HepG2 (cell line): ENCODE results near the gene GMEB2. TPM values are rescaled to one million over a fixed set of nuclear protein-coding genes. Genes with fewer than 3 reads are reported as not detected.
A peak's percentile ranks its signal among the peaks of the same experiment; 100 is the strongest.

ENCODE experiments used
- GATAD2A ChIP-seq: IDR thresholded peaks from 2 replicates; pipeline ENCODE4 v1.6.1; 2016
- KAT2B ChIP-seq: fragments of 150-350 bp; IDR thresholded peaks from 2 replicates; pipeline ENCODE4 v1.6.1; 2014; ENCODE audit warnings: low read depth, low read length, borderline replicate concordance
- KLF15 ChIP-seq: sonication (generic); formaldehyde crosslinking; IDR thresholded peaks from 2 replicates; pipeline ENCODE4 v1.8.1; 2023; ENCODE audit warnings: borderline replicate concordance, mild to moderate bottlenecking, inconsistent platforms, missing genetic modification reagents, mixed read lengths
- KMT2B ChIP-seq: IDR thresholded peaks from 2 replicates; pipeline ENCODE4 v1.6.1; 2016; ENCODE audit warnings: missing genetic modification reagents, missing compliant biosample characterization
- NFRKB ChIP-seq: fragments of 450-650 bp; IDR thresholded peaks from 2 replicates; pipeline ENCODE4 v1.6.1; 2017
- PHB2 ChIP-seq: fragments of 450-650 bp; IDR thresholded peaks from 2 replicates; pipeline ENCODE4 v1.6.1; 2018; ENCODE audit not compliant: partially characterized antibody
- RBM39 ChIP-seq: fragments of 200-400 bp; formaldehyde crosslinking; IDR thresholded peaks from one replicate; pipeline ENCODE4 v1.6.1; 2018; ENCODE audit warnings: antibody characterized with exemption, mild to moderate bottlenecking, low read depth, low read length; ENCODE audit not compliant: poor library complexity, severe bottlenecking
- SAP130 ChIP-seq: IDR thresholded peaks from 2 replicates; pipeline ENCODE4 v1.6.1; 2016; ENCODE audit warnings: low read depth
- SP1 ChIP-seq, 2 experiments: fragments of 450-650 bp in 1 of 2; sonication (generic) in 1 of 2; formaldehyde crosslinking in 1 of 2; IDR thresholded peaks; 2 replicates each; pipeline versions ENCODE4 v1.4.0 to v1.6.1; 2016 to 2020; ENCODE audit warnings: missing genetic modification reagents in 1 of 2
- TAF15 ChIP-seq: fragments of 200-400 bp; formaldehyde crosslinking; IDR thresholded peaks from one replicate; pipeline ENCODE4 v1.6.1; 2018; ENCODE audit warnings: mild to moderate bottlenecking, low read depth, low read length; ENCODE audit not compliant: poor library complexity, severe bottlenecking
- ZBTB21 ChIP-seq: sonication (generic); formaldehyde crosslinking; IDR thresholded peaks from 2 replicates; pipeline ENCODE4 v1.4.0; 2020; ENCODE audit warnings: missing genetic modification reagents
- ZEB1 ChIP-seq: IDR thresholded peaks from 2 replicates; pipeline ENCODE4 v1.6.1; 2012; ENCODE audit warnings: mild to moderate bottlenecking, low read depth, inconsistent platforms; ENCODE audit not compliant: insufficient replicate concordance
- ZNF224 ChIP-seq: sonication (generic); formaldehyde crosslinking; IDR thresholded peaks from 2 replicates; pipeline ENCODE4 v1.5.0; 2020; ENCODE audit warnings: mild to moderate bottlenecking, missing genetic modification reagents
- ZNF24 ChIP-seq: fragments of 450-650 bp; IDR thresholded peaks from 2 replicates; pipeline ENCODE4 v1.6.1; 2017; ENCODE audit warnings: antibody characterized with exemption, mild to moderate bottlenecking
- ZNF30 ChIP-seq: sonication (generic); formaldehyde crosslinking; IDR thresholded peaks from 2 replicates; pipeline ENCODE4 v1.5.0; 2020; ENCODE audit warnings: mild to moderate bottlenecking, missing genetic modification reagents
- ZNF329 ChIP-seq: sonication (generic); formaldehyde crosslinking; IDR thresholded peaks from 2 replicates; pipeline ENCODE4 v1.9.0; 2021; ENCODE audit warnings: low read depth, mild to moderate bottlenecking, missing genetic modification reagents
- ZNF335 ChIP-seq: sonication (generic); formaldehyde crosslinking; IDR thresholded peaks from 2 replicates; pipeline ENCODE4 v1.4.0; 2020; ENCODE audit warnings: missing genetic modification reagents
- ZNF367 ChIP-seq: sonication (generic); formaldehyde crosslinking; IDR thresholded peaks from 2 replicates; pipeline ENCODE4 v1.4.0; 2020; ENCODE audit warnings: missing genetic modification reagents, borderline replicate concordance
- ZNF563 ChIP-seq: sonication (generic); formaldehyde crosslinking; IDR thresholded peaks from 2 replicates; pipeline ENCODE4 v1.8.0; 2022; ENCODE audit warnings: mild to moderate bottlenecking, moderate library complexity, missing genetic modification reagents
- ZNF598 ChIP-seq: sonication (generic); formaldehyde crosslinking; IDR thresholded peaks from 2 replicates; pipeline ENCODE4 v1.5.1; 2020; ENCODE audit warnings: mild to moderate bottlenecking, missing genetic modification reagents, borderline replicate concordance
- ZNF709 ChIP-seq: sonication (generic); formaldehyde crosslinking; IDR thresholded peaks from 2 replicates; pipeline ENCODE4 v1.5.0; 2020; ENCODE audit warnings: mild to moderate bottlenecking, missing genetic modification reagents
- ZNF713 ChIP-seq: sonication (generic); formaldehyde crosslinking; IDR thresholded peaks from 2 replicates; pipeline ENCODE4 v1.4.0; 2020; ENCODE audit warnings: mild to moderate bottlenecking, missing genetic modification reagents
- ZNF776 ChIP-seq: sonication (generic); formaldehyde crosslinking; IDR thresholded peaks from 2 replicates; pipeline ENCODE4 v1.4.0; 2020; ENCODE audit warnings: mild to moderate bottlenecking, missing genetic modification reagents
- ZSCAN30 ChIP-seq: sonication (generic); formaldehyde crosslinking; IDR thresholded peaks from 2 replicates; pipeline ENCODE4 v1.5.0; 2020; ENCODE audit warnings: mild to moderate bottlenecking, missing genetic modification reagents
- ZSCAN9 ChIP-seq: IDR thresholded peaks from 2 replicates; pipeline ENCODE4 v1.6.1; 2016; ENCODE audit warnings: borderline replicate concordance
- polyA plus RNA-seq, 8 experiments: library from polyadenylated mRNA; depleted of rRNA in 3 of 8; stranded (reverse) in 7 of 8; unstranded in 1 of 8; fragments of >200 nt; fragmentation: Illumina TruSeq in 4 of 8; extraction: Trizol in 4 of 8; gene quantifications; 2 replicates each; pipeline versions ENCODE4 v1.2.1 to v1.2.3, GENCODE V29; 2011 to 2016; ENCODE audit warnings: low read depth in 4 of 8, missing spikeins in 1 of 8, mixed read lengths in 1 of 8; ENCODE audit not compliant: insufficient read depth in 1 of 8
- total RNA-seq, 5 experiments: library from RNA; depleted of rRNA; stranded (reverse); fragments of >200 nt; fragmentation: Illumina TruSeq; extraction: Trizol; gene quantifications; 2 replicates each; pipeline ENCODE4 v1.2.3, GENCODE V29; 2016; ENCODE audit warnings: low read depth in 1 of 5
- TF ChIP-seq, protein P1 (sequence below): sonication (generic); formaldehyde crosslinking; IDR thresholded peaks from 2 replicates; pipeline ENCODE4 v1.5.1; 2020; ENCODE audit warnings: missing genetic modification reagents, mild to moderate bottlenecking, borderline replicate concordance
- TF ChIP-seq, protein P2 (sequence below): sonication (generic); formaldehyde crosslinking; IDR thresholded peaks from 2 replicates; pipeline ENCODE4 v1.4.0; 2020; ENCODE audit warnings: missing genetic modification reagents, low read depth, mild to moderate bottlenecking, borderline replicate concordance
- TF ChIP-seq, protein P3 (sequence below): sonication (generic); formaldehyde crosslinking; IDR thresholded peaks from 2 replicates; pipeline ENCODE4 v1.4.0; 2020; ENCODE audit warnings: mild to moderate bottlenecking, missing genetic modification reagents
- TF ChIP-seq, protein P4 (sequence below): sonication (generic); formaldehyde crosslinking; IDR thresholded peaks from 2 replicates; pipeline ENCODE4 v1.8.0; 2022; ENCODE audit warnings: missing genetic modification reagents, mild to moderate bottlenecking, borderline replicate concordance

Gene GMEB2
- total and polyA plus RNA-seq, 2 of the 13 experiments (the other 11 are each of a cell fraction or from before 2014, with no cell fraction given) = 10.6 to 12.4 TPM

DNA sequence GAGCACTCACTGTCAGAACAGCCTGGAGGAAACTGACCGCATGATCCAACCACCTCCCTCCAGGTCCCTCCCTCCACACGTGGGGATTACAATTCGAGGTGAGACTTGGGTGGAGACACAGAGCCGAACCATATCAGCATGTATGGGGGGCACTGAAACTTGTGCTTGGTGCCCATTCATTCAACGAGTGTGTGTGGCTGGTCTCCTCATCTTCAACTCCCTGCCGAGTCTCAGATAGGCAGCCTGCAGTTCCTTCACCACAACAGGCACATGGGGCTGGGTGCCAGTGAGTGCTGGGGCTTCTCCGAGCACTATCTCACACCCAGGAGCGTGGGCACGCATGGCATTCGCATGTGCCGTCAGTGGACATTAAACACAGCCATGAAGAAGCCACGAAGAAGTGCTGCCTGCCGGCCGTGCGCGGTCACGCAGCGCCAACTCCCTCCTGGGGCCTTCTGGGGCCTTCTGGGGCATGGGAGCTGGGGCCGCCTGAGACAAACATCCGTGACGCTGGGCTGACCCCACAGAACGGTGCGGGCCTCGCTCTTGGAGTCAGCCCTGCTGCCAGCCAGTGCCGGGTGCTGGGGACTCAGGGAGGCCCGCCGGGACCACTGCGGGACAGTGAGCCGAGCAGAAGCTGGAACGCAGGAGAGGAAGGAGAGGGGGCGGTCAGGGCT, 30.5 kb upstream of the GMEB2 start (continued):
- TF ChIP-seq, protein P1, sequence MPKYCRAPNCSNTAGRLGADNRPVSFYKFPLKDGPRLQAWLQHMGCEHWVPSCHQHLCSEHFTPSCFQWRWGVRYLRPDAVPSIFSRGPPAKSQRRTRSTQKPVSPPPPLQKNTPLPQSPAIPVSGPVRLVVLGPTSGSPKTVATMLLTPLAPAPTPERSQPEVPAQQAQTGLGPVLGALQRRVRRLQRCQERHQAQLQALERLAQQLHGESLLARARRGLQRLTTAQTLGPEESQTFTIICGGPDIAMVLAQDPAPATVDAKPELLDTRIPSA (CRISPR knock-in tag) = no peak
- TF ChIP-seq TAF15 (no peak), ZNF713 (CRISPR knock-in tag) (peak; percentile 94; the same call in 1 of the 2 replicates), SP1 (IDR thresholded peaks at IDR 0.05) (no peak), SP1 (CRISPR knock-in tag; IDR thresholded peaks at IDR 0.05) (0 out of 2 replicates have a peak, but pooled peaks have one; percentile 21), ZNF598 (no peak), KLF15 (CRISPR knock-in tag) (no peak; the same call in 1 of the 2 replicates), ZEB1 (no peak), KMT2B (CRISPR knock-in tag) (no peak), NFRKB (no peak), ZNF367 (CRISPR knock-in tag) (no peak), ZNF329 (CRISPR knock-in tag) (no peak; the same call in 1 of the 2 replicates), ZNF224 (no peak), RBM39 (no peak), ZNF30 (CRISPR knock-in tag) (no peak), ZNF335 (CRISPR knock-in tag) (no peak), ZSCAN30 (no peak), SAP130 (CRISPR knock-in tag) (no peak), GATAD2A (no peak), ZBTB21 (CRISPR knock-in tag) (no peak), ZNF563 (CRISPR knock-in tag) (peak; percentile 31; the same call in 1 of the 2 replicates), ZNF776 (CRISPR knock-in tag) (no peak), ZNF24 (no peak), ZNF709 (CRISPR knock-in tag) (no peak; the same call in 1 of the 2 replicates), KAT2B (no peak), ZSCAN9 (CRISPR knock-in tag) (no peak), PHB2 (no peak)
- TF ChIP-seq, protein P2, sequence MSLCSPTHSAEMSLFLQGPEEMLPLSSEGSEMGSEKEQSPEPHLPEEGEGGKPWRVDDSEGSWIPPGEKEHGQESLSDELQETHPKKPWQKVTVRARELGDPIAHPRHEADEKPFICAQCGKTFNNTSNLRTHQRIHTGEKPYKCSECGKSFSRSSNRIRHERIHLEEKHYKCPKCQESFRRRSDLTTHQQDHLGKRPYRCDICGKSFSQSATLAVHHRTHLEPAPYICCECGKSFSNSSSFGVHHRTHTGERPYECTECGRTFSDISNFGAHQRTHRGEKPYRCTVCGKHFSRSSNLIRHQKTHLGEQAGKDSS = 0 out of 2 replicates have a peak, but pooled peaks have one; percentile 60
- TF ChIP-seq, protein P3, sequence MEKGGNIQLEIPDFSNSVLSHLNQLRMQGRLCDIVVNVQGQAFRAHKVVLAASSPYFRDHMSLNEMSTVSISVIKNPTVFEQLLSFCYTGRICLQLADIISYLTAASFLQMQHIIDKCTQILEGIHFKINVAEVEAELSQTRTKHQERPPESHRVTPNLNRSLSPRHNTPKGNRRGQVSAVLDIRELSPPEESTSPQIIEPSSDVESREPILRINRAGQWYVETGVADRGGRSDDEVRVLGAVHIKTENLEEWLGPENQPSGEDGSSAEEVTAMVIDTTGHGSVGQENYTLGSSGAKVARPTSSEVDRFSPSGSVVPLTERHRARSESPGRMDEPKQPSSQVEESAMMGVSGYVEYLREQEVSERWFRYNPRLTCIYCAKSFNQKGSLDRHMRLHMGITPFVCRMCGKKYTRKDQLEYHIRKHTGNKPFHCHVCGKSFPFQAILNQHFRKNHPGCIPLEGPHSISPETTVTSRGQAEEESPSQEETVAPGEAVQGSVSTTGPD (CRISPR knock-in tag) = no peak
- TF ChIP-seq, protein P4, sequence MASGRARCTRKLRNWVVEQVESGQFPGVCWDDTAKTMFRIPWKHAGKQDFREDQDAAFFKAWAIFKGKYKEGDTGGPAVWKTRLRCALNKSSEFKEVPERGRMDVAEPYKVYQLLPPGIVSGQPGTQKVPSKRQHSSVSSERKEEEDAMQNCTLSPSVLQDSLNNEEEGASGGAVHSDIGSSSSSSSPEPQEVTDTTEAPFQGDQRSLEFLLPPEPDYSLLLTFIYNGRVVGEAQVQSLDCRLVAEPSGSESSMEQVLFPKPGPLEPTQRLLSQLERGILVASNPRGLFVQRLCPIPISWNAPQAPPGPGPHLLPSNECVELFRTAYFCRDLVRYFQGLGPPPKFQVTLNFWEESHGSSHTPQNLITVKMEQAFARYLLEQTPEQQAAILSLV (CRISPR knock-in tag) = peak; percentile 9; the same call in 1 of the 2 replicates
